T-helper 17 cell (primary cell): ENCODE data around the gene PRKG1. TPM values are rescaled to one million over a fixed set of nuclear protein-coding genes. Genes with fewer than 3 reads are reported as not detected.
"Not testable (repeated sequence)": the region's sequence is repeated elsewhere in the genome, so short reads cannot be mapped to it uniquely, and the experiment has no call there.

Experiments used
- ATAC-seq: fragments of 150-1000 bp; cut with Tn5 transposase; 2 replicates; pipeline ENCODE4 v1.10.0; 2021; ENCODE audit warnings: mild to moderate bottlenecking, moderate library complexity
- DNase-seq, 3 donors: peaks; one replicate each; pipeline versions ENCODE4 v3.0.0 to v3.0.0-alpha.2; 2020 to 2021
- H3K9me3 ChIP-seq: one replicate; pipeline ENCODE4 v1.7.0; 2013; ENCODE audit warnings: low read length, mild to moderate bottlenecking; ENCODE audit not compliant: control insufficient read depth, poor library complexity, severe bottlenecking
- H3K27ac Mint-ChIP-seq: one replicate; pipeline ENCODE4 v1.8.0; 2022; ENCODE audit warnings: mild to moderate bottlenecking, moderate library complexity, mixed read lengths
- H3K27me3 Mint-ChIP-seq: one replicate; pipeline ENCODE4 v1.8.0; 2022; ENCODE audit warnings: mixed read lengths
- H3K36me3 Mint-ChIP-seq: one replicate; pipeline ENCODE4 v1.8.0; 2022; ENCODE audit warnings: low read depth, mixed read lengths
- H3K4me1 Mint-ChIP-seq: one replicate; pipeline ENCODE4 v1.8.0; 2022; ENCODE audit warnings: mild to moderate bottlenecking, mixed read lengths
- H3K4me3 Mint-ChIP-seq: one replicate; pipeline ENCODE4 v1.8.0; 2022; ENCODE audit warnings: mild to moderate bottlenecking, moderate library complexity, mixed read lengths
- total RNA-seq, 4 donors: library from RNA in 2 of 4; stranded (reverse) in 2 of 4; gene quantifications; one replicate each; pipeline ENCODE4 v1.2.3 and lab custom pipeline; 2022 to 2026

The PRKG1 gene
- total RNA-seq, 2 donors from 2014 or later, result 0.27 to 4.1 TPM

GRCh38 chr10:52019077-52019555 is 944.8 kb downstream of the PRKG1 start:
- Mint-ChIP-seq H3K4me3 (no peak overlapping the region), H3K36me3 (no peaks in the 10 kb centered on the region), H3K4me1 (no peaks in the 10 kb centered on the region), H3K27me3 (no peaks in the 10 kb centered on the region), H3K27ac (no peak overlapping the region)
- ATAC-seq (no peak), DNase-seq (no peak)
- H3K9me3 ChIP-seq, result no peaks in the 10 kb centered on the region

DNA sequence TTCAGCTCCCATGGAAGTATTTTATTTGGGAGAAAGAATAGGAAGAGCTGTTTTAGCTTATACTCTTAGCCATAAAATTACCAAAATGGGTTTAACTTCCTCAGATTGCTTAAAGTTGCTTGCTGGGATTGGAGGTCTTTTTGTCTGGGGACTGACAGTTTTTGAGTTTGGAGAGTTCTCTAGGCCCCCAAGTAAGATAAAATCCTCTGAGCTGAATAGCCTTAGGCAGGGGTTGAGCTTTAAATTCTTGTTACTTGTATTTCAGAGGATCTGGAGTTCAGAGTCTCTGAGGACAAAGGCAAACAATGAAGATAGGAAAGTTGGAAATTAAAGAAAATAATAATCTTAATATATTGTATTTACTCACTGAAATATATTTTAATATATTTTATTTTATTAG is 945.4 kb downstream of the PRKG1 start:
- no peak for DNase-seq
- H3K27me3 Mint-ChIP-seq, result no peaks in the 10 kb centered on the region
- H3K4me3 Mint-ChIP-seq, result no peak overlapping the region
- no peaks in the 10 kb centered on the region for H3K4me1 Mint-ChIP-seq
- no peak for ATAC-seq
- H3K27ac Mint-ChIP-seq, result no peak overlapping the region
- no peaks in the 10 kb centered on the region for H3K36me3 Mint-ChIP-seq
- H3K9me3 ChIP-seq, result no peaks in the 10 kb centered on the region

DNA sequence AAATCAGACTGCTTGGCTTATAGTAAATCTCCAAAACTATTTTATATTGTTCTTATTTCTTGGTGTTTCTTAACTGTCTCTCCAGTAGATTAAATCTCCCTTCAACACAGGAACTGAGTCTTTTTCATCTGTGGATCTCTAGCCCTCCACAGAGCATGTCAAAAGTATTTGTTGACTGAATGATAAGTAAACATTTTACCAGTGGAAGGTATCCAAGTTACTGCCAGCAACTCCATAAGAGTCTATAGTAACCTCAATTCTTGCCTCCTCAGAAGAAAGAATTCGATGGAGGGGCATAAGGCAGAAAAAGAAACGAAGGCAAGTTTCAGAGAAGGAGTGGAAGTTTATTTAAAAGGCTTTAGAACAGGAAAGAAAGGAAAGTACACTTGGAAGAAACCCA is 945.9 kb downstream of the PRKG1 start:
- Mint-ChIP-seq H3K27me3 (no peaks in the 10 kb centered on the region), H3K4me3 (no peak overlapping the region), H3K27ac (no peak overlapping the region), H3K36me3 (no peaks in the 10 kb centered on the region), H3K4me1 (no peaks in the 10 kb centered on the region)
- ATAC-seq, result no peak
- no peak for DNase-seq
- no peaks in the 10 kb centered on the region for H3K9me3 ChIP-seq

GRCh38 chr10:52020702-52021101 is 946.4 kb downstream of the PRKG1 start:
- no peaks in the 10 kb centered on the region for H3K27me3 Mint-ChIP-seq
- H3K9me3 ChIP-seq, result no peaks in the 10 kb centered on the region
- no peaks in the 10 kb centered on the region for H3K4me1 Mint-ChIP-seq
- no peak overlapping the region for H3K4me3 Mint-ChIP-seq
- ATAC-seq (no peak), DNase-seq (no peak)
- H3K27ac Mint-ChIP-seq, result no peak overlapping the region
- H3K36me3 Mint-ChIP-seq, result no peaks in the 10 kb centered on the region

DNA sequence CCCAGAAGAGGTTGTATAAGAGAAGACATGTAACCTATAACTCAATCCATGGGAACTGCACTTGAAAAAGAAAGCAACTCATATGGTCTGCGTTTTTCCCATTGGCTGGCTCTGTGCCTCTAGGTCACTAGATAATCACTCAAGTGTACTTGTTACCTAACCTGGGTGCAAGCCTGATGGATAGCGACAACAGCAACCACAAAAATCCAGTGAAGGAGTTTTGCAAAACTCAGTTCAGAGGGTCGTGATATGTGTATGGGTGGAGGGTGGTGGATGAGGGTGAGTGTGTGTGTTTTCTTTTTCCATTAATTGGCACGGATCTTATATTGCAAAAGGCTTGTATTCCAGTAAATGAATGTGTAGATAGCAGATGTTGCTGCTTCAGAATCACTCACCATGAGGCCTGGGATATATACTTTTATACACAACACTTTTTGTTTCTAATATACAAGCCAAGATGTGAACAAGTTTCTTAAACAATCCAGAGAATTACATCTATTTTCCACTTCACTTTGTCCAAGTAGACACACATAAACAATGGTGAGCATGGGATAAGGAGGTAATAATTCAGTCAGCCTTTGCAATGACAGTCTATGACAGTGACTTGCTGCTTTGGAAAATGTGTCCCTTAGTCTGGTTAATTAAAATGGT is 952.9 kb downstream of the PRKG1 start:
- ATAC-seq, result no peak
- Mint-ChIP-seq H3K4me1 (no peaks in the 10 kb centered on the region), H3K36me3 (no peaks in the 10 kb centered on the region), H3K27ac (no peak overlapping the region), H3K4me3 (no peak overlapping the region), H3K27me3 (peaks cover 12% of the 10 kb centered on the region)
- H3K9me3 ChIP-seq, result no peaks in the 10 kb centered on the region
- no peak for DNase-seq

GRCh38 chr10:52028523-52028858 is 954.2 kb downstream of the PRKG1 start:
- no peaks in the 10 kb centered on the region for H3K36me3 Mint-ChIP-seq
- H3K27ac Mint-ChIP-seq, result no peak overlapping the region
- ATAC-seq (no peak), DNase-seq (no peak)
- H3K4me1 Mint-ChIP-seq, result no peaks in the 10 kb centered on the region
- peaks cover 12% of the 10 kb centered on the region for H3K27me3 Mint-ChIP-seq
- H3K9me3 ChIP-seq, result no peaks in the 10 kb centered on the region
- H3K4me3 Mint-ChIP-seq, result no peak overlapping the region

- no peaks in the 10 kb centered on the region for H3K9me3 ChIP-seq
- H3K4me3 Mint-ChIP-seq, result no peak overlapping the region
- ATAC-seq (no peak), DNase-seq (no peak)
- no peak overlapping the region for H3K27ac Mint-ChIP-seq
- H3K36me3 Mint-ChIP-seq, result no peaks in the 10 kb centered on the region
- peaks cover 12% of the 10 kb centered on the region for H3K27me3 Mint-ChIP-seq
- H3K4me1 Mint-ChIP-seq, result no peaks in the 10 kb centered on the region
Measured at GRCh38 chr10:52029628-52030027, 955.3 kb downstream of the PRKG1 start.

- no peak for DNase-seq
- no peaks in the 10 kb centered on the region for H3K4me1 Mint-ChIP-seq
- peaks cover 12% of the 10 kb centered on the region for H3K27me3 Mint-ChIP-seq
- no peak overlapping the region for H3K4me3 Mint-ChIP-seq
- H3K36me3 Mint-ChIP-seq, result no peaks in the 10 kb centered on the region
- ATAC-seq, result no peak
- H3K9me3 ChIP-seq, result no peaks in the 10 kb centered on the region
- H3K27ac Mint-ChIP-seq, result no peak overlapping the region
Measured at GRCh38 chr10:52030051-52030790, 955.9 kb downstream of the PRKG1 start.

DNA sequence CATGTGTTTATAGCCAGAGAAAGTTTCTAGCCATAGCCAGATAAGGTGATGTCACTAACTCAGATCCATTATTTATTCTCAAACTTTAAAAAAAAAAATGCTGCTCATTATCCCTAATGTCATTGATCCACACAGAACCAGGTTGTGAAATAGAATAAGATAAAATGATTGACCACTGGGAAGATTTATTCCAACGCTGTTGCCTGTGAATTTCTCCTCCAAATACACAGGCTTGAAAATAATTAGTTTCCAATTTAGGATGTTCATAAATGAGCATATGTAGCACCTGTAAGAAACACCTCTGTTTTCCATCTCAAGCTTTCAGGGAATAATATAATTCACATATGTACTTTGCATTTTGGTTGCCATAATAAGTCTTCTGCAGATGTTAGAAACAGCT is 956.7 kb downstream of the PRKG1 start:
- no peaks in the 10 kb centered on the region for H3K36me3 Mint-ChIP-seq
- DNase-seq (no peak), ATAC-seq (no peak)
- no peaks in the 10 kb centered on the region for H3K9me3 ChIP-seq
- no peak overlapping the region for H3K4me3 Mint-ChIP-seq
- no peak overlapping the region for H3K27ac Mint-ChIP-seq
- no peaks in the 10 kb centered on the region for H3K4me1 Mint-ChIP-seq
- H3K27me3 Mint-ChIP-seq, result peaks cover 12% of the 10 kb centered on the region

DNA sequence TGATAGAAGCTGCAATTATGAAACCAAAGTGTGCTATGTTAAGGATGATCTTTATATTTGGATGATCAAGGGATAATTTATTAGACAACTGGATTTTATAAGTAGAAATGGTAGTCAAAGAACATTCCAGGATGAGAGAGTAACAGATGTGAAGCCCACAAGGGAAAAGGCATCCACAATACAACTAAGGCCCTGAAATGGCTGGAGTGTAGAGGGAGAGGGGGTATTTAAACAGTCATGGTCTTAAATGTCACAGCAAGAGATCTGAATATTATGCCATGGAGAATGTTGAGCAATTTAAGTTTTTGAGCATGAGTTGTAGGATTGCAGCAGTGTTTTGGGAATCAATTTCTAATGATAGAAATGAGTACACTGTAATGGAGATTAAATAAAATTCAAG is 957.5 kb downstream of the PRKG1 start:
- H3K4me3 Mint-ChIP-seq, result no peak overlapping the region
- H3K36me3 Mint-ChIP-seq, result no peaks in the 10 kb centered on the region
- DNase-seq (no peak), ATAC-seq (no peak)
- no peaks in the 10 kb centered on the region for H3K9me3 ChIP-seq
- H3K27me3 Mint-ChIP-seq, result peaks cover 12% of the 10 kb centered on the region
- no peaks in the 10 kb centered on the region for H3K4me1 Mint-ChIP-seq
- H3K27ac Mint-ChIP-seq, result no peak overlapping the region

- H3K36me3 Mint-ChIP-seq, result no peaks in the 10 kb centered on the region
- ATAC-seq (no peak), DNase-seq (no peak)
- no peak overlapping the region for H3K27ac Mint-ChIP-seq
- H3K4me1 Mint-ChIP-seq, result no peaks in the 10 kb centered on the region
- H3K4me3 Mint-ChIP-seq, result no peak overlapping the region
- peaks cover 12% of the 10 kb centered on the region for H3K27me3 Mint-ChIP-seq
- H3K9me3 ChIP-seq, result no peaks in the 10 kb centered on the region
Measured at GRCh38 chr10:52032681-52033629, 958.7 kb downstream of the PRKG1 start.

DNA sequence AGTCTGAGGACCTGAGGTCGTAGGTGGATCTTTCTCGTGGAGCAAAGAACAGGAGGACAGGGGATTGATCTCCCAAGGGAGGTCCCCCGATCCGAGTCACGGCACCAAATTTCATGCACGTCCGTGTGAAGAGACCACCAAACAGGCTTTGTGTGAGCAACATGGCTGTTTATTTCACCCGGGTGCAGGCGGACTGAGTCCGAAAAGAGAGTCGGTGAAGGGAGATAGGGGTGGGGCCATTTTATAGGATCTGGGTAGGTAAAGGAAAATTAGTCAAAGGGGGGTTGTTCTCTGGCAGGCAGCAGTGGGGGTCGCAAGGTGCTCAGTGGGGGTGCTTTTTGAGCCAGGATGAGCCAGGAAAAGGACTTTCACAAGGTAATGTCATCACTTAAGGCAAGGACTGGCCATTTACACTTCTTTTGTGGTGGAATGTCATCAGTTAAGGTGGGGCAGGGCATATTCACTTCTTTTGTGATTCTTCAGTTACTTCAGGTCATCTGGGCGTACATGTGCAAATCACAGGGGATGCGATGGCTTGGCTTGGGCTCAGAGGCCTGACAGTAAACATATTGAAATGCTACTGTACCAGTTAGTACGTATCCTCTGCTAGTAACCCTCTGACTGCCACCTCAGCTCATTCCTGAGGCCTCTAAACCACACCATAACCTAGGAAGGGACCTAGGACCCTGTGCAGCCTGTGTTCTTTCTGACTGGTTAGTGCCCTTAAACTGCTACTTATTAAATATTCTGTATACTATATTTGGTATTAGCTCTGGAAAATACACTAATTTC is 964.9 kb downstream of the PRKG1 start:
- not testable (repeated sequence) for H3K27me3 Mint-ChIP-seq, H3K4me3 Mint-ChIP-seq, H3K9me3 ChIP-seq, H3K4me1 Mint-ChIP-seq, H3K27ac Mint-ChIP-seq, H3K36me3 Mint-ChIP-seq, DNase-seq, ATAC-seq

- DNase-seq (no peak), ATAC-seq (no peak)
- H3K27ac Mint-ChIP-seq, result no peak overlapping the region
- H3K36me3 Mint-ChIP-seq, result no peaks in the 10 kb centered on the region
- no peak overlapping the region for H3K4me3 Mint-ChIP-seq
- no peaks in the 10 kb centered on the region for H3K9me3 ChIP-seq
- H3K4me1 Mint-ChIP-seq, result no peaks in the 10 kb centered on the region
- H3K27me3 Mint-ChIP-seq, result peaks cover 9% of the 10 kb centered on the region
Measured at GRCh38 chr10:52040486-52040885, 966.2 kb downstream of the PRKG1 start.
